ENCODE measurements around the gene C5orf47. TPM values are rescaled to one million over a fixed set of nuclear protein-coding genes. Genes with fewer than 3 reads are reported as not detected.

Gene C5orf47
- total and polyA plus RNA-seq, 2 of the 8 experiments (the other 6 are each of a cell fraction or from before 2014, with no cell fraction given): 0.11 TPM; not detected in 1

GRCh38 chr5:173944511-173944910 is 44.5 kb upstream of the C5orf47 start:
- no peaks in the 10 kb centered on the region for H3K79me2 ChIP-seq (ENCODE audit: control insufficient read depth in 1 of 2, insufficient read depth in 2 of 2, low read length in 2 of 2)
- H3K9ac ChIP-seq (replicated peaks in 1 of 4; ENCODE audit: extremely low read depth in 1 of 4, low read depth in 3 of 4, low read length in 3 of 4): no peak overlapping the region
- no peaks in the 10 kb centered on the region for H3K9me3 ChIP-seq (ENCODE audit: insufficient read depth in 2 of 2, low read depth in 1 of 2, low read length in 1 of 2)
- WGBS, 2 experiments (ENCODE audit: extremely low coverage in 1 of 2, insufficient coverage in 1 of 2, insufficient read length in 1 of 2, insufficient replicate concordance in 2 of 2, low coverage in 1 of 2, low lambda C conversion rate in 2 of 2, missing lambda C conversion rate in 1 of 2): 75% methylated on average over 2 of the region's 2 CpGs; no CpG with 5 or more reads in 1 of the 2 experiments
- H2BK20ac ChIP-seq (ENCODE audit: low read length): peak overlapping the region; percentile 74; the same call in 1 of the 2 replicates
- ChIA-PET POLR2A (ENCODE audit: partially characterized antibody) (interaction anchor here (6.6 kb wide), 1 partner anchor 19 kb away, joined by 62 read pairs; no protein-coding TSS in a partner anchor), CTCF (ENCODE audit: partially characterized antibody) (interaction anchor here (1.8 kb wide), 2 partner anchors 19 to 29 kb away, joined by 10 read pairs; no protein-coding TSS in a partner anchor)
- no peak overlapping the region for H4K8ac ChIP-seq (ENCODE audit: extremely low read depth, insufficient read depth, low read length)
- no peak overlapping the region for H3K14ac ChIP-seq (ENCODE audit: insufficient read length)
- FAIRE-seq (no peak), DNase-seq (ENCODE audit: low read depth in 1 of 2, low spot score in 2 of 2) (no peak)
- peaks cover 0 to 8% (median 2%) of the 10 kb centered on the region in 4 experiments; a peak in 4 of 8 replicates for H3K36me3 ChIP-seq (ENCODE audit: control insufficient read depth in 2 of 4, insufficient read depth in 4 of 4, low read length in 3 of 4)
- no peak overlapping the region for H2BK5ac ChIP-seq (ENCODE audit: low read depth, low read length)
- H3K23me2 ChIP-seq (ENCODE audit: low read depth, low read length): no peaks in the 10 kb centered on the region; the same call in 1 of the 2 replicates
- no peak overlapping the region for H2AFZ ChIP-seq (ENCODE audit: low read length)
- no peak overlapping the region for H3K4me2 ChIP-seq (ENCODE audit: insufficient read depth in 1 of 2, low read depth in 2 of 2, low read length in 2 of 2)
- no peak overlapping the region for H2AK5ac ChIP-seq (ENCODE audit: low read depth, low read length)
- H3K4me3 ChIP-seq (ENCODE audit: extremely low read depth in 1 of 4, insufficient read depth in 2 of 4, low read depth in 3 of 4, low read length in 4 of 4): no peak overlapping the region
- no peak overlapping the region for H3K56ac ChIP-seq (replicated peaks; ENCODE audit: insufficient read length, low read depth, low read length)
- H2BK120ac ChIP-seq (replicated peaks; ENCODE audit: low read depth, low read length): no peak overlapping the region
- no peak overlapping the region for H3K4ac ChIP-seq (replicated peaks; ENCODE audit: insufficient read length, low read depth, low read length)
- no peak overlapping the region for H3K23ac ChIP-seq (ENCODE audit: insufficient read length)
- no peak overlapping the region for H4K91ac ChIP-seq (replicated peaks; ENCODE audit: insufficient read length, low read length)
- H3K4me1 ChIP-seq (replicated peaks in 1 of 4; ENCODE audit: control insufficient read depth in 3 of 4, insufficient read depth in 4 of 4, low read length in 3 of 4): peaks cover 0 to 11% (median 7%) of the 10 kb centered on the region in 4 experiments; a peak in 4 of 7 replicates
- H4K5ac ChIP-seq (ENCODE audit: insufficient read length, low read depth, low read length): no peak overlapping the region
- H3K18ac ChIP-seq (ENCODE audit: extremely low read depth, low read length): no peak overlapping the region
- no peak overlapping the region for H3K27ac ChIP-seq (ENCODE audit: low read depth, low read length)
- no peaks in the 10 kb centered on the region for H3K27me3 ChIP-seq (replicated peaks in 1 of 4; ENCODE audit: control insufficient read depth in 3 of 4, extremely low read depth in 1 of 4, insufficient read depth in 3 of 4, low read length in 3 of 4)
- no peak overlapping the region for H2BK12ac ChIP-seq (ENCODE audit: low read depth, low read length)
- H2BK15ac ChIP-seq (ENCODE audit: low read length): no peak overlapping the region
- H3K79me1 ChIP-seq (ENCODE audit: low read depth, low read length): no peaks in the 10 kb centered on the region
- no peaks in the 10 kb centered on the region for H4K20me1 ChIP-seq (replicated peaks in 1 of 2; ENCODE audit: control insufficient read depth in 1 of 2, insufficient read depth in 2 of 2, low read length in 2 of 2)
- TF ChIP-seq RBBP5 (IDR thresholded peaks at IDR 0.05; ENCODE audit: borderline replicate concordance, low read depth, low read length) (no peak), E2F6 (IDR thresholded peaks at IDR 0.05) (no peak), RAD21 (IDR thresholded peaks at IDR 0.05 in 1 of 2, conservative IDR thresholded peaks at IDR 0.05 in 1 of 2; ENCODE audit: low read depth in 2 of 2, low read length in 2 of 2) (no peak), CREB1 (IDR thresholded peaks at IDR 0.05) (no peak), ZNF274 (IDR thresholded peaks at IDR 0.05; ENCODE audit: borderline replicate concordance, extremely low read depth, low read length) (no peak)

Measured in H1 (cell line).